Measurements from ENCODE around the gene PAX5.
"Not testable (repeated sequence)": the region's sequence is repeated elsewhere in the genome, so short reads cannot be mapped to it uniquely, and the experiment has no call there.

The PAX5 gene

GRCh38 chr9:37082214-37082765 lies 48.2 kb upstream of the PAX5 start:
- TF ChIP-seq PRDM6 (tag by site-specific recombination; IDR thresholded peaks at IDR 0.05) (peak; percentile 94), ZBTB8A (tag by site-specific recombination; IDR thresholded peaks at IDR 0.05) (no peak), TCF7L2 (IDR thresholded peaks at IDR 0.05; ENCODE audit: borderline replicate concordance, low read depth, low read length) (0 out of 2 replicates have a peak, but pooled peaks have one; percentile 16), ZBTB44 (tag by site-specific recombination; IDR thresholded peaks at IDR 0.05) (no peak), REPIN1 (tag by site-specific recombination; IDR thresholded peaks at IDR 0.05; ENCODE audit: low read depth) (no peak), OSR2 (tag by site-specific recombination; IDR thresholded peaks at IDR 0.05) (no peak), BCL6B (tag by site-specific recombination; IDR thresholded peaks at IDR 0.05) (no peak), ZNF391 (tag by site-specific recombination; IDR thresholded peaks at IDR 0.05; ENCODE audit: borderline replicate concordance, low read depth) (no peak), HOXD13 (CRISPR knock-in tag; IDR thresholded peaks at IDR 0.05; ENCODE audit: borderline replicate concordance) (no peak), KLF7 (tag by site-specific recombination; IDR thresholded peaks at IDR 0.05; ENCODE audit: borderline replicate concordance) (no peak)
- H3K27ac ChIP-seq (ENCODE audit: extremely low read depth, low read depth, low read length): no peak overlapping the region
- ChIA-PET POLR2A (interaction anchor here (3.5 kb wide), 1 partner anchor 38 kb away, joined by 28 read pairs; the partner anchor contains the start of gene ZCCHC7), CTCF (interaction anchor here (0.9 to 1.0 kb wide), 2 partner anchors 83 to 214 kb away, joined by 3 read pairs; no protein-coding TSS in a partner anchor)
- H3K4me3 ChIP-seq (ENCODE audit: low read depth, low read length): no peak overlapping the region
- no peaks in the 10 kb centered on the region for H3K9me3 ChIP-seq (ENCODE audit: control insufficient read depth, insufficient read depth, low read depth, low read length)
- peaks cover 12% of the 10 kb centered on the region for H3K4me1 ChIP-seq (ENCODE audit: control insufficient read depth, insufficient read depth, low read length)
- H3K36me3 ChIP-seq (ENCODE audit: control insufficient read depth in 2 of 2, insufficient read depth in 1 of 2, low read length in 2 of 2): peaks cover 0 to 9% of the 10 kb centered on the region in 2 experiments; a peak in 1 of 3 replicates

- ChIA-PET CTCF (interaction anchor here (1.0 kb wide), 1 partner anchor 215 kb away, joined by 3 read pairs; no protein-coding TSS in a partner anchor), POLR2A (interaction anchor here (2.5 to 3.5 kb wide), 2 partner anchors 39 to 55 kb away, joined by 11 to 28 read pairs; partner anchors contain the start of gene ZCCHC7)
- H3K36me3 ChIP-seq (ENCODE audit: control insufficient read depth in 2 of 2, insufficient read depth in 1 of 2, low read length in 2 of 2); H3K27ac ChIP-seq (ENCODE audit: extremely low read depth, low read depth, low read length); H3K4me3 ChIP-seq (ENCODE audit: low read depth, low read length); H3K9me3 ChIP-seq (ENCODE audit: control insufficient read depth, insufficient read depth, low read depth, low read length): not testable (repeated sequence)
- H3K4me1 ChIP-seq (ENCODE audit: control insufficient read depth, insufficient read depth, low read length): peaks cover 12% of the 10 kb centered on the region
Observed at GRCh38 chr9:37081507-37081906, 47.4 kb upstream of the PAX5 start.

- H3K27ac ChIP-seq (ENCODE audit: extremely low read depth, low read depth, low read length): peak overlapping the region; percentile 91
- ChIA-PET POLR2A (interaction anchor here (0.8 to 3.5 kb wide), 4 partner anchors 11 to 84 kb away, joined by 3 to 28 read pairs (median 7); partner anchors contain the start of gene ZCCHC7), CTCF (interaction anchor here (0.7 to 1.0 kb wide), 3 partner anchors 40 to 426 kb away, joined by 3 read pairs; partner anchors contain the start of gene ZCCHC7)
- H3K36me3 ChIP-seq (ENCODE audit: control insufficient read depth in 2 of 2, insufficient read depth in 1 of 2, low read length in 2 of 2); H3K9me3 ChIP-seq (ENCODE audit: control insufficient read depth, insufficient read depth, low read depth, low read length): not testable (repeated sequence)
- TF ChIP-seq ZFP37 (tag by site-specific recombination; IDR thresholded peaks at IDR 0.05) (0 out of 2 replicates have a peak, but pooled peaks have one; percentile 4), ZBTB11 (tag by site-specific recombination; conservative IDR thresholded peaks at IDR 0.05; ENCODE audit: low read depth) (peak; percentile 36; the same call in 1 of the 2 replicates), GLIS1 (tag by site-specific recombination; IDR thresholded peaks at IDR 0.05) (peak; percentile 46; the same call in 1 of the 2 replicates), GLIS2 (tag by site-specific recombination; IDR thresholded peaks at IDR 0.05) (peak; percentile 87), ZNF449 (tag by site-specific recombination; IDR thresholded peaks at IDR 0.05) (peak; percentile 81; the same call in 1 of the 2 replicates), ZBTB26 (tag by site-specific recombination; optimal IDR thresholded peaks at IDR 0.05) (peak; percentile 51), ZNF341 (tag by site-specific recombination; IDR thresholded peaks at IDR 0.05; ENCODE audit: low read depth) (peak; percentile 87)
- peaks cover 12% of the 10 kb centered on the region for H3K4me1 ChIP-seq (ENCODE audit: control insufficient read depth, insufficient read depth, low read length)
- H3K4me3 ChIP-seq (ENCODE audit: low read depth, low read length): peak overlapping the region; percentile 80
Observed at GRCh38 chr9:37080165-37080628, 46.1 kb upstream of the PAX5 start.

Measured in HEK293 (cell line).